ENCODE results near the gene MAST4.

- TF ChIP-seq EP300 (IDR thresholded peaks at IDR 0.05) (no peak), CTCF (IDR thresholded peaks at IDR 0.05) (no peak)
These were observed 117.8 kb downstream of the MAST4 start for GRCh38 chr5:66713998-66714397.

Measured in tibial nerve (tissue), 4 donors.